Smooth muscle cell (in vitro differentiated cells): Measurements from ENCODE around the gene UMOD. TPM values are rescaled to one million over a fixed set of nuclear protein-coding genes. Genes with fewer than 3 reads are reported as not detected.

Experiments used
- DNase-seq: peaks from one replicate; lab custom pipeline; 2025; ENCODE audit not compliant: unreplicated experiment; lab: John Stamatoyannopoulos, UW
- H2AFZ ChIP-seq: fragments of 200-600 bp; sonication (generic); 2 replicates; pipeline ENCODE4 v1.6.0; 2016; ENCODE audit warnings: antibody characterized with exemption, low read depth, mild to moderate bottlenecking
- H3F3A ChIP-seq: fragments of 200-600 bp; sonication (generic); 2 replicates; pipeline ENCODE4 v1.6.0; 2017; ENCODE audit warnings: antibody characterized with exemption, low read depth
- H3K27ac ChIP-seq: fragments of 200-600 bp; sonication (generic); 2 replicates; pipeline ENCODE4 v1.5.1; 2016; ENCODE audit warnings: low read depth, mild to moderate bottlenecking
- H3K27me3 ChIP-seq: fragments of 200-600 bp; sonication (generic); 2 replicates; pipeline ENCODE4 v1.6.1; 2016; ENCODE audit warnings: low read depth, mild to moderate bottlenecking
- H3K36me3 ChIP-seq: fragments of 200-600 bp; sonication (generic); 2 replicates; pipeline ENCODE4 v1.5.1; 2016; ENCODE audit warnings: low read depth
- H3K4me1 ChIP-seq: fragments of 200-600 bp; sonication (generic); 2 replicates; pipeline ENCODE4 v1.5.1; 2016; ENCODE audit warnings: low read depth
- H3K4me2 ChIP-seq: fragments of 200-600 bp; sonication (generic); 2 replicates; pipeline ENCODE4 v1.6.0; 2016; ENCODE audit warnings: mild to moderate bottlenecking
- H3K4me3 ChIP-seq: fragments of 200-600 bp; sonication (generic); 2 replicates; pipeline ENCODE4 v1.5.1; 2016; ENCODE audit warnings: mild to moderate bottlenecking
- H3K79me2 ChIP-seq: fragments of 200-600 bp; sonication (generic); 2 replicates; pipeline ENCODE4 v1.6.0; 2016; ENCODE audit warnings: low read depth, mild to moderate bottlenecking
- H3K9ac ChIP-seq: fragments of 200-600 bp; sonication (generic); 2 replicates; pipeline ENCODE4 v1.6.0; 2016; ENCODE audit warnings: low read depth
- H3K9me3 ChIP-seq: fragments of 200-600 bp; sonication (generic); replicated peaks from 2 replicates; pipeline ENCODE4 v1.5.1; 2016; ENCODE audit warnings: low read depth
- H4K20me1 ChIP-seq: fragments of 200-600 bp; sonication (generic); 2 replicates; pipeline ENCODE4 v1.6.0; 2016; ENCODE audit warnings: low read depth
- CTCF ChIP-seq: fragments of 200-600 bp; sonication (generic); IDR thresholded peaks from 2 replicates; pipeline ENCODE4 v1.5.1; 2017; ENCODE audit warnings: borderline replicate concordance, mild to moderate bottlenecking, antibody characterized with exemption; ENCODE audit not compliant: insufficient read depth, poor library complexity, severe bottlenecking
- WGBS: methylation state at CpG from one replicate; pipeline ENCODE4 v1.1.7; 2016; ENCODE audit warnings: low lambda C conversion rate; 5-methylcytosine and 5-hydroxymethylcytosine counted together
- polyA plus RNA-seq: library from polyadenylated mRNA; unstranded; fragments of >200 nt; fragmentation: Nextera tagmentation; extraction: Ambion mirVana; gene quantifications from 2 replicates; pipeline ENCODE4 v1.2.1, GENCODE V29; 2016
- total RNA-seq: library from RNA; depleted of rRNA; stranded (reverse); fragments of >200 nt; gene quantifications from 2 replicates; pipeline ENCODE4 v1.2.3, GENCODE V29; 2014

The UMOD gene
- total and polyA plus RNA-seq, 2 experiments from 2014 or later, result not detected

DNA sequence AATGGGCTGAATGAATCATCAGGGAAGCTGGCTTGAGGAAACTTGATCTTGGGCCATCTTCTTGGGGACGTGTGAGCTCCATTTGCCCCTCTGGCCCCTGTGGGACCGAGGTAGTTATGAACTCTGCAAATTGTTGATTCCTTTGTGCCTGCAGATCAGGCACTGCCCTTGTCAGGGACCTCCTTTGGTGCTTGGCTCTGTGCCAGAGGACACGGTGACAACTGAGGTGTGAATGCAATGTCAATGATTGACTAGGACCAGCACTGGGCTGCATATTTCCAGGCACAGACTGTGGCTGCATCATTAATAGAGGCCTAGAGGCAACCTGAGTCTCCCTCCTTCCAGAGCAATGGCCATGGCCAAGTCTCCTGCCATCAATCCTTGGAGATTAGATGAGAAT is 28.3 kb upstream of the UMOD start:
- Histone ChIP-seq H3K4me2 (no peak overlapping the region), H3K4me1 (no peaks in the 10 kb centered on the region), H2AFZ (no peak overlapping the region), H3K79me2 (no peaks in the 10 kb centered on the region), H3K27me3 (peaks cover 9% of the 10 kb centered on the region), H3K4me3 (no peak overlapping the region), H3K9me3 (no peaks in the 10 kb centered on the region), H3K36me3 (no peaks in the 10 kb centered on the region), H3K27ac (no peak overlapping the region), H4K20me1 (no peaks in the 10 kb centered on the region), H3K9ac (no peak overlapping the region), H3F3A (no peaks in the 10 kb centered on the region)
- TF ChIP-seq CTCF, result no peak
- WGBS, result 89% methylated on average over 3 of the region's 3 CpGs
- no peak for DNase-seq

DNA sequence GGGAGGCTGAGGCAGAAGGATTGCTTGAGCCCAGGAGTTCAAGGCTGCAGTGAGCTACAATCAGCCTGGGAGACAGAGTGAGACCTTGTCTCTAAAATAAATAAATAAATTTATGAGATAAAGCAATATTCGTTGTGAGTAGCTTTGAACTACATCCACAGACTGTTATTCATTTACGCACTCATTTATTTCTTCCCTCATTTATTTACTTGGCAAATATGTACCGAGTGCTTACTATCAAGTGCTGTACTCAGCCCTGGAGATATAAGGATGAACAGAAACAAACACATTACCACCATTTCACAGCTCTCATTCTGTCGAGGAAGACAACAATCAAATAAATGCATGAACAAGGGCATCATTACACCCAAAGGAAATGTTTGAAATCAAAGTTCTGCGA is 24.7 kb upstream of the UMOD start:
- no peaks in the 10 kb centered on the region for H4K20me1 ChIP-seq
- DNase-seq, result no peak
- no peaks in the 10 kb centered on the region for H3K79me2 ChIP-seq
- H3K27ac ChIP-seq, result no peak overlapping the region
- H3K4me2 ChIP-seq, result no peak overlapping the region
- TF ChIP-seq CTCF, result no peak
- WGBS, result 89% methylated on average over 5 of the region's 5 CpGs
- no peaks in the 10 kb centered on the region for H3K9me3 ChIP-seq
- no peaks in the 10 kb centered on the region for H3K4me1 ChIP-seq
- H3K36me3 ChIP-seq, result no peaks in the 10 kb centered on the region
- peaks cover 18% of the 10 kb centered on the region for H3K27me3 ChIP-seq
- no peaks in the 10 kb centered on the region for H3F3A ChIP-seq
- H3K9ac ChIP-seq, result no peak overlapping the region
- no peak overlapping the region for H2AFZ ChIP-seq
- no peak overlapping the region for H3K4me3 ChIP-seq

GRCh38 chr16:20372701-20373100 is 20.2 kb upstream of the UMOD start:
- no peak for DNase-seq
- H3K27ac ChIP-seq, result no peak overlapping the region

More at GRCh38 chr16:20372701-20373100, 20.2 kb upstream of the UMOD start:
- Histone ChIP-seq H3F3A (no peaks in the 10 kb centered on the region), H2AFZ (no peak overlapping the region), H3K4me3 (no peak overlapping the region), H3K27me3 (peaks cover 12% of the 10 kb centered on the region), H3K79me2 (no peaks in the 10 kb centered on the region), H3K4me2 (no peak overlapping the region), H3K4me1 (no peaks in the 10 kb centered on the region), H3K9ac (no peak overlapping the region), H3K36me3 (no peaks in the 10 kb centered on the region), H3K9me3 (no peaks in the 10 kb centered on the region), H4K20me1 (no peaks in the 10 kb centered on the region)
- WGBS, result 81% methylated on average over 5 of the region's 5 CpGs
- TF ChIP-seq CTCF, result no peak
